Nephron progenitor cell (in vitro differentiated cells): Measurements from ENCODE around the gene NCBP3.

ENCODE experiments used
- DNase-seq: peaks from one replicate; pipeline ENCODE4 v3.0.0; 2021
- H3K27ac Mint-ChIP-seq: 2 replicates; pipeline ENCODE4 v1.8.0; 2021; ENCODE audit warnings: mild to moderate bottlenecking, moderate library complexity, mixed read lengths
- H3K27me3 Mint-ChIP-seq: 2 replicates; pipeline ENCODE4 v1.8.0; 2021; ENCODE audit warnings: mild to moderate bottlenecking, low read depth, mixed read lengths; ENCODE audit not compliant: poor library complexity
- H3K36me3 Mint-ChIP-seq: 2 replicates; pipeline ENCODE4 v1.8.0; 2021; ENCODE audit warnings: low read depth, mixed read lengths
- H3K4me1 Mint-ChIP-seq: 2 replicates; pipeline ENCODE4 v1.8.0; 2021; ENCODE audit warnings: mixed read lengths
- H3K4me3 Mint-ChIP-seq: 2 replicates; pipeline ENCODE4 v1.8.0; 2021; ENCODE audit warnings: mild to moderate bottlenecking, moderate library complexity, mixed read lengths
- H3K9me3 Mint-ChIP-seq: 2 replicates; pipeline ENCODE4 v1.8.0; 2021; ENCODE audit warnings: mild to moderate bottlenecking, moderate library complexity, mixed read lengths
- CTCF ChIP-seq: fragments of 200-600 bp; sonication (generic); IDR thresholded peaks from 2 replicates; pipeline ENCODE4 v1.5.0; 2021; ENCODE audit warnings: antibody characterized with exemption

NCBP3 gene

GRCh38 chr17:3771140-3771539 lies 74.9 kb downstream of the NCBP3 start:
- H3K4me3 Mint-ChIP-seq: no peak overlapping the region
- DNase-seq: no peak
- peaks cover 19% of the 10 kb centered on the region for H3K9me3 Mint-ChIP-seq
- TF ChIP-seq CTCF: no peak
- peaks cover 4% of the 10 kb centered on the region for H3K27me3 Mint-ChIP-seq
- H3K4me1 Mint-ChIP-seq: peaks cover 24% of the 10 kb centered on the region
- no peak overlapping the region for H3K27ac Mint-ChIP-seq
- peaks cover 5% of the 10 kb centered on the region for H3K36me3 Mint-ChIP-seq

- Mint-ChIP-seq H3K36me3 (peaks cover 5% of the 10 kb centered on the region), H3K4me3 (no peak overlapping the region), H3K27ac (no peak overlapping the region), H3K4me1 (peaks cover 24% of the 10 kb centered on the region), H3K27me3 (peaks cover 4% of the 10 kb centered on the region), H3K9me3 (peaks cover 23% of the 10 kb centered on the region)
- TF ChIP-seq CTCF: no peak
- no peak for DNase-seq
Observed at GRCh38 chr17:3770466-3770865, 75.6 kb downstream of the NCBP3 start.

GRCh38 chr17:3768769-3769168 lies 77.3 kb downstream of the NCBP3 start:
- Mint-ChIP-seq H3K9me3 (peaks cover 23% of the 10 kb centered on the region), H3K27me3 (peaks cover 7% of the 10 kb centered on the region), H3K27ac (peak overlapping the region; percentile 2), H3K4me1 (peaks cover 24% of the 10 kb centered on the region), H3K4me3 (no peak overlapping the region), H3K36me3 (peaks cover 5% of the 10 kb centered on the region)
- no peak for TF ChIP-seq CTCF
- no peak for DNase-seq

- Mint-ChIP-seq H3K27ac (peak overlapping the region; percentile 2), H3K9me3 (peaks cover 23% of the 10 kb centered on the region), H3K27me3 (peaks cover 11% of the 10 kb centered on the region), H3K36me3 (peaks cover 5% of the 10 kb centered on the region), H3K4me1 (peaks cover 24% of the 10 kb centered on the region), H3K4me3 (no peak overlapping the region)
- no peak for TF ChIP-seq CTCF
- DNase-seq: no peak
Observed at GRCh38 chr17:3768341-3768740, 77.7 kb downstream of the NCBP3 start.

GRCh38 chr17:3766779-3767178 lies 79.3 kb downstream of the NCBP3 start:
- peaks cover 11% of the 10 kb centered on the region for H3K27me3 Mint-ChIP-seq

More at GRCh38 chr17:3766779-3767178, 79.3 kb downstream of the NCBP3 start:
- H3K9me3 Mint-ChIP-seq: peaks cover 23% of the 10 kb centered on the region
- no peak for TF ChIP-seq CTCF
- peaks cover 5% of the 10 kb centered on the region for H3K36me3 Mint-ChIP-seq
- no peak overlapping the region for H3K4me3 Mint-ChIP-seq
- DNase-seq: no peak
- H3K4me1 Mint-ChIP-seq: peaks cover 20% of the 10 kb centered on the region
- H3K27ac Mint-ChIP-seq: no peak overlapping the region
